HepG2 (cell line): ENCODE data around the gene ARHGEF16. TPM values are rescaled to one million over a fixed set of nuclear protein-coding genes. Genes with fewer than 3 reads are reported as not detected.

Source experiments
- ATAC-seq: fragments of 200-7000 bp; cut with Tn5 transposase; 3 replicates; pipeline ENCODE4 v1.9.1; 2020; ENCODE audit warnings: mild to moderate bottlenecking, moderate library complexity
- BruUV-seq: library from RNA; stranded (reverse); fragments of 400-500 nt; replicated peaks from 2 replicates; lab custom pipeline; 2021; lab: Mats Ljungman, UMichigan
- CTCF ChIA-PET: fragments of 300-600 bp; formaldehyde crosslinking; extraction: SDS; loops from one replicate; lab custom pipeline; 2021; ENCODE audit warnings: low total read pairs, inconsistent platforms, low intra/inter-chr PET ratio; lab: Yijun Ruan, JAX
- POLR2A ChIA-PET: fragments of 350-600 bp; sonication (Branson Sonifier 250); formaldehyde crosslinking; loops from one replicate; lab custom pipeline; 2020; ENCODE audit warnings: antibody characterized with exemption, inconsistent platforms; lab: Yijun Ruan, JAX
- DNase-seq: peaks from one replicate; pipeline ENCODE4 v3.0.0-alpha.2; 2015; ENCODE audit warnings: low spot score
- FAIRE-seq: peaks from 3 replicates; lab custom pipeline; 2011; peaks lifted over from hg19 to GRCh38; lab: Jason Lieb, UNC
- H2AFZ ChIP-seq: one replicate; pipeline ENCODE4 v1.6.1; 2011; ENCODE audit warnings: low read length, inconsistent platforms
- H3K27ac ChIP-seq: fragments of 300-600 bp; 3 replicates; pipeline ENCODE4 v1.8.0; 2011; ENCODE audit warnings: mixed run types, mild to moderate bottlenecking, mixed read lengths, low read length, inconsistent platforms; ENCODE audit not compliant: insufficient read depth; ENCODE audit errors: extremely low read length
- H3K27me3 ChIP-seq, 2 experiments: fragments of 200-600 bp in 1 of 2; 2 replicates in 1 of 2; 3 replicates in 1 of 2; pipeline versions ENCODE4 v1.6.0 to v1.8.0; 2011; ENCODE audit warnings: low read length in 2 of 2, mild to moderate bottlenecking in 2 of 2, moderate library complexity in 2 of 2, inconsistent platforms in 1 of 2; ENCODE audit not compliant: insufficient read depth in 2 of 2, control insufficient read depth in 1 of 2
- H3K36me3 ChIP-seq, 2 experiments: fragments of 200-600 bp in 1 of 2; replicated peaks in 1 of 2; 2 replicates in 1 of 2; 3 replicates in 1 of 2; pipeline versions ENCODE4 v1.5.1 to v1.8.0; 2011; ENCODE audit warnings: low read length in 2 of 2, inconsistent platforms in 1 of 2; ENCODE audit not compliant: insufficient read depth in 2 of 2, control insufficient read depth in 1 of 2
- H3K4me1 ChIP-seq: 2 replicates; pipeline ENCODE4 v1.5.1; 2012; ENCODE audit warnings: low read length, inconsistent platforms; ENCODE audit not compliant: insufficient read depth
- H3K4me2 ChIP-seq: 2 replicates; pipeline ENCODE4 v1.6.0; 2011; ENCODE audit warnings: low read depth, low read length, inconsistent platforms
- H3K4me3 ChIP-seq, 3 experiments: fragments of 200-600 bp in 1 of 3; sonication (generic), shearing (Covaris generic) in 1 of 3; replicated peaks in 1 of 3; 2 replicates each; pipeline ENCODE4 v1.5.1; 2011 to 2016; ENCODE audit warnings: low read length in 3 of 3, inconsistent platforms in 2 of 3, low read depth in 2 of 3, mild to moderate bottlenecking in 2 of 3, control low read depth in 1 of 3, mixed read lengths in 1 of 3; ENCODE audit not compliant: insufficient read depth in 1 of 3
- H3K79me2 ChIP-seq: one replicate; pipeline ENCODE4 v1.6.1; 2011; ENCODE audit warnings: low read length, inconsistent platforms; ENCODE audit not compliant: insufficient read depth
- H3K9ac ChIP-seq: 2 replicates; pipeline ENCODE4 v1.6.0; 2011; ENCODE audit warnings: mild to moderate bottlenecking, low read depth, low read length, inconsistent platforms; ENCODE audit not compliant: insufficient read depth
- H3K9me3 ChIP-seq: 2 replicates; pipeline ENCODE4 v1.5.1; 2012; ENCODE audit warnings: mild to moderate bottlenecking, low read length
- H4K20me1 ChIP-seq: 2 replicates; pipeline ENCODE4 v1.6.0; 2011; ENCODE audit warnings: inconsistent platforms, mild to moderate bottlenecking, low read length, moderate library complexity; ENCODE audit not compliant: insufficient read depth
- AGO2 ChIP-seq: fragments of 200-400 bp; formaldehyde crosslinking; optimal IDR thresholded peaks from 2 replicates; pipeline ENCODE3; 2017; ENCODE audit warnings: mild to moderate bottlenecking, low read depth, low read length, moderate library complexity
- CEBPB ChIP-seq: IDR thresholded peaks from 2 replicates; pipeline ENCODE4 v1.6.1; 2011; ENCODE audit warnings: low read depth, low read length, improper control_type of control experiment, borderline replicate concordance
- ZFY ChIP-seq: sonication (generic); formaldehyde crosslinking; IDR thresholded peaks from 2 replicates; pipeline ENCODE4 v1.4.0; 2020; ENCODE audit warnings: missing genetic modification reagents
- WGBS: methylation state at CpG from one replicate; pipeline ENCODE4 v1.1.6; 2017; ENCODE audit warnings: low lambda C conversion rate; 5-methylcytosine and 5-hydroxymethylcytosine counted together
- in situ Hi-C: cut with HindIII; loops from 2 replicates; pipeline ENCODE4 v1.10.0; 2017; ENCODE audit warnings: low pct_unique_long_range_greater_than_20kb; ENCODE audit not compliant: extremely low pct_ligation_motif_present
- intact Hi-C: fragments of 100-400 bp; cut with micrococcal nuclease; formaldehyde crosslinking; loops from one replicate; pipeline ENCODE4 v1.10.0; 2022; ENCODE audit not compliant: unreplicated experiment
- polyA plus RNA-seq, 8 experiments: library from polyadenylated mRNA; depleted of rRNA in 3 of 8; stranded (reverse) in 7 of 8; unstranded in 1 of 8; fragments of >200 nt; fragmentation: Illumina TruSeq in 4 of 8; extraction: Trizol in 4 of 8; gene quantifications; 2 replicates each; pipeline versions ENCODE4 v1.2.1 to v1.2.3, GENCODE V29; 2011 to 2016; ENCODE audit warnings: low read depth in 4 of 8, missing spikeins in 1 of 8, mixed read lengths in 1 of 8; ENCODE audit not compliant: insufficient read depth in 1 of 8
- total RNA-seq, 5 experiments: library from RNA; depleted of rRNA; stranded (reverse); fragments of >200 nt; fragmentation: Illumina TruSeq; extraction: Trizol; gene quantifications; 2 replicates each; pipeline ENCODE4 v1.2.3, GENCODE V29; 2016; ENCODE audit warnings: low read depth in 1 of 5
- TF ChIP-seq, protein P1 (sequence below): IDR thresholded peaks from 2 replicates; pipeline ENCODE4 v1.6.1; 2016; ENCODE audit warnings: low read depth, missing genetic modification reagents, missing compliant biosample characterization
- TF ChIP-seq, protein P2 (sequence below): sonication (generic); formaldehyde crosslinking; IDR thresholded peaks from 2 replicates; pipeline ENCODE4 v1.5.0; 2020; ENCODE audit warnings: missing genetic modification reagents, mild to moderate bottlenecking, borderline replicate concordance

ARHGEF16 gene
- total and polyA plus RNA-seq, 2 of the 13 experiments (the other 11 are each of a cell fraction or from before 2014, with no cell fraction given): 20.3 to 39.9 TPM

DNA sequence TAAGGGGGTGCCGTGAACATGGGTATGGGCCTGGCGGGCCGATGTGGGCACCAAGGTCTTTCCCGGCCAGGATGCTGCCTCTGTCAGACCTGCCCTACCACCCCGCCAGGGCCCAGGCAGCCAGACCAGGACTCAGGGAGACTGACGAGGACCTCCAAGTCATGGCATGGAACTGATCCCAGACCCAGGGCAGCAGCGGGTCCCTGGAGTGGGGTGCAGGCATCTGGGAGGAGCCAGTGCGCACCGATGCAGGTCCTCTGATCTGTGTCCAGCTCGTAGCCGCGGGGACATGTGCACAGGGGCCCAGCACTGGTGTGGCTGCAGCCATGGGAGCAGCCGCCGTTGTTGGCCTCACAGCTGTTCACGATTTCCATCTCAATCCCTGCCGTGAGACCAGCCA lies 56.8 kb downstream of the ARHGEF16 start:
- intact Hi-C loops: no loop called here
- no peaks in the 10 kb centered on the region for H3K4me1 ChIP-seq
- no peak overlapping the region for H3K4me3 ChIP-seq
- no peaks in the 10 kb centered on the region for H3K9me3 ChIP-seq
- peak; percentile 28 for TF ChIP-seq AGO2
- TF ChIP-seq, protein P1, sequence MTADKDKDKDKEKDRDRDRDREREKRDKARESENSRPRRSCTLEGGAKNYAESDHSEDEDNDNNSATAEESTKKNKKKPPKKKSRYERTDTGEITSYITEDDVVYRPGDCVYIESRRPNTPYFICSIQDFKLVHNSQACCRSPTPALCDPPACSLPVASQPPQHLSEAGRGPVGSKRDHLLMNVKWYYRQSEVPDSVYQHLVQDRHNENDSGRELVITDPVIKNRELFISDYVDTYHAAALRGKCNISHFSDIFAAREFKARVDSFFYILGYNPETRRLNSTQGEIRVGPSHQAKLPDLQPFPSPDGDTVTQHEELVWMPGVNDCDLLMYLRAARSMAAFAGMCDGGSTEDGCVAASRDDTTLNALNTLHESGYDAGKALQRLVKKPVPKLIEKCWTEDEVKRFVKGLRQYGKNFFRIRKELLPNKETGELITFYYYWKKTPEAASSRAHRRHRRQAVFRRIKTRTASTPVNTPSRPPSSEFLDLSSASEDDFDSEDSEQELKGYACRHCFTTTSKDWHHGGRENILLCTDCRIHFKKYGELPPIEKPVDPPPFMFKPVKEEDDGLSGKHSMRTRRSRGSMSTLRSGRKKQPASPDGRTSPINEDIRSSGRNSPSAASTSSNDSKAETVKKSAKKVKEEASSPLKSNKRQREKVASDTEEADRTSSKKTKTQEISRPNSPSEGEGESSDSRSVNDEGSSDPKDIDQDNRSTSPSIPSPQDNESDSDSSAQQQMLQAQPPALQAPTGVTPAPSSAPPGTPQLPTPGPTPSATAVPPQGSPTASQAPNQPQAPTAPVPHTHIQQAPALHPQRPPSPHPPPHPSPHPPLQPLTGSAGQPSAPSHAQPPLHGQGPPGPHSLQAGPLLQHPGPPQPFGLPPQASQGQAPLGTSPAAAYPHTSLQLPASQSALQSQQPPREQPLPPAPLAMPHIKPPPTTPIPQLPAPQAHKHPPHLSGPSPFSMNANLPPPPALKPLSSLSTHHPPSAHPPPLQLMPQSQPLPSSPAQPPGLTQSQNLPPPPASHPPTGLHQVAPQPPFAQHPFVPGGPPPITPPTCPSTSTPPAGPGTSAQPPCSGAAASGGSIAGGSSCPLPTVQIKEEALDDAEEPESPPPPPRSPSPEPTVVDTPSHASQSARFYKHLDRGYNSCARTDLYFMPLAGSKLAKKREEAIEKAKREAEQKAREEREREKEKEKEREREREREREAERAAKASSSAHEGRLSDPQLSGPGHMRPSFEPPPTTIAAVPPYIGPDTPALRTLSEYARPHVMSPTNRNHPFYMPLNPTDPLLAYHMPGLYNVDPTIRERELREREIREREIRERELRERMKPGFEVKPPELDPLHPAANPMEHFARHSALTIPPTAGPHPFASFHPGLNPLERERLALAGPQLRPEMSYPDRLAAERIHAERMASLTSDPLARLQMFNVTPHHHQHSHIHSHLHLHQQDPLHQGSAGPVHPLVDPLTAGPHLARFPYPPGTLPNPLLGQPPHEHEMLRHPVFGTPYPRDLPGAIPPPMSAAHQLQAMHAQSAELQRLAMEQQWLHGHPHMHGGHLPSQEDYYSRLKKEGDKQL (CRISPR knock-in tag): no peak
- H2AFZ ChIP-seq: no peak overlapping the region
- H3K36me3 ChIP-seq: no peaks in the 10 kb centered on the region
- H3K9ac ChIP-seq: no peak overlapping the region
- peaks cover 4 to 15% of the 10 kb centered on the region in 2 experiments; a peak in 3 of 5 replicates for H3K27me3 ChIP-seq
- BruUV-seq: no TSS peak
- ChIA-PET POLR2A (no interaction called here), CTCF (no interaction called here)
- 49% methylated on average over 2 of the region's 16 CpGs for WGBS
- ATAC-seq (no peak), DNase-seq (no peak), FAIRE-seq (no peak)
- H3K4me2 ChIP-seq: no peak overlapping the region
- H3K27ac ChIP-seq: no peak overlapping the region
- in situ Hi-C loops: no loop called here
- H3K79me2 ChIP-seq: no peaks in the 10 kb centered on the region
- no peaks in the 10 kb centered on the region for H4K20me1 ChIP-seq

DNA sequence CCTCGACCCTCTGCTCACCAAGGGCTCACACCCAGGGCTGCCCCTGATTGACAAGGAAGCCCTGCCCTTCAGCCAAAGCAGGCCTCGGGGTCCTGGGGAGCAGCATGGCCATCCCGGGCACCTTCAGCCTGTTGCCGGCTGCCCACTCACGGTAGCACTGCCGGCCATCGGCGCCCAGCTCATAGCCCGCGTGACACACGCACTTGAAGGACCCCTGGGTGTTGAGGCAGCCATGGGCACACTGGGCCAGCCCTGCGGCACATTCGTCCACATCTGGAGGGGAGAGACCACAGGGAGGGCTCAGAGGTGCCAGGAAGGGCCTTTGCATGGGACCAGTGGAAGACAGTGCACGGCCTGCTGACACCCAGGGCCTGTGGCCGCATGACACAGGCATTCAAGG lies 57.4 kb downstream of the ARHGEF16 start:
- FAIRE-seq (no peak), ATAC-seq (no peak), DNase-seq (no peak)
- ChIA-PET CTCF (no interaction called here), POLR2A (no interaction called here)
- no TSS peak for BruUV-seq
- intact Hi-C loops (no loop called here), in situ Hi-C loops (no loop called here)
- Histone ChIP-seq H3K27ac (no peak overlapping the region), H3K36me3 (no peaks in the 10 kb centered on the region), H3K27me3 (peaks cover 6 to 15% of the 10 kb centered on the region in 2 experiments; a peak in 3 of 5 replicates), H3K4me3 (no peak overlapping the region), H3K9ac (no peak overlapping the region), H3K4me2 (no peak overlapping the region), H4K20me1 (no peaks in the 10 kb centered on the region), H2AFZ (no peak overlapping the region), H3K9me3 (no peaks in the 10 kb centered on the region), H3K4me1 (no peaks in the 10 kb centered on the region), H3K79me2 (no peaks in the 10 kb centered on the region)
- TF ChIP-seq CEBPB: no peak
- TF ChIP-seq AGO2: peak; percentile 51
- TF ChIP-seq, protein P2, sequence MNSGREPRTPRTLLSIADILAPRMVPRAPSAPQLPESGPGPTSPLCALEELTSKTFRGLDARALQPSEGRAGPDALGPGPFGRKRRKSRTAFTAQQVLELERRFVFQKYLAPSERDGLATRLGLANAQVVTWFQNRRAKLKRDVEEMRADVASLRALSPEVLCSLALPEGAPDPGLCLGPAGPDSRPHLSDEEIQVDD (CRISPR knock-in tag): no peak
- no peak for TF ChIP-seq ZFY (CRISPR knock-in tag)
- WGBS: 80% methylated on average over 4 of the region's 15 CpGs
